H4 (cell line): ENCODE measurements around the gene HDAC9. TPM values are rescaled to one million over a fixed set of nuclear protein-coding genes. Genes with fewer than 3 reads are reported as not detected.

Experiments
- DNase-seq: peaks from one replicate; pipeline ENCODE4 v3.0.0-alpha.2; 2015; ENCODE audit warnings: low spot score
- total RNA-seq: library from RNA; depleted of rRNA; stranded (reverse); fragments of >200 nt; shearing (Covaris generic); gene quantifications from 2 replicates; pipeline ENCODE4 v1.2.3, GENCODE V29; 2014

Gene HDAC9
- total RNA-seq, 1 experiment from 2014 or later, result 22.5 TPM

- DNase-seq, result no peak
Measured at GRCh38 chr7:18593602-18594279, 98.2 kb downstream of the HDAC9 start.

- DNase-seq, result no peak
Measured at GRCh38 chr7:18597754-18598153, 102.2 kb downstream of the HDAC9 start.

- DNase-seq, result no peak
Measured at GRCh38 chr7:18607025-18607424, 111.5 kb downstream of the HDAC9 start.

- peak; percentile 76 for DNase-seq
Measured at GRCh38 chr7:18610331-18610948, 114.9 kb downstream of the HDAC9 start.

- DNase-seq, result no peak
Measured at GRCh38 chr7:18614841-18615240, 119.3 kb downstream of the HDAC9 start.

- DNase-seq, result no peak
Measured at GRCh38 chr7:18619311-18619710, 123.8 kb downstream of the HDAC9 start.

- DNase-seq, result no peak
Measured at GRCh38 chr7:18623389-18623788, 127.8 kb downstream of the HDAC9 start.

GRCh38 chr7:18624459-18624858, 128.9 kb downstream of the HDAC9 start:
- DNase-seq, result no peak

GRCh38 chr7:18626086-18626485, 130.5 kb downstream of the HDAC9 start:
- DNase-seq, result no peak

GRCh38 chr7:18626717-18627116, 131.2 kb downstream of the HDAC9 start:
- DNase-seq, result no peak

GRCh38 chr7:18637516-18637915, 142.0 kb downstream of the HDAC9 start:
- no peak for DNase-seq

- DNase-seq, result no peak
Measured at GRCh38 chr7:18638594-18639452, 143.3 kb downstream of the HDAC9 start.

- DNase-seq, result no peak
Measured at GRCh38 chr7:18639711-18640110, 144.2 kb downstream of the HDAC9 start.

GRCh38 chr7:18644981-18645380, 149.4 kb downstream of the HDAC9 start:
- DNase-seq, result no peak

- DNase-seq, result no peak
Measured at GRCh38 chr7:18647582-18647981, 152.0 kb downstream of the HDAC9 start.

GRCh38 chr7:18648849-18649758, 153.6 kb downstream of the HDAC9 start:
- no peak for DNase-seq

GRCh38 chr7:18653381-18654155, 158.0 kb downstream of the HDAC9 start:
- DNase-seq, result no peak

GRCh38 chr7:18654709-18655108, 159.2 kb downstream of the HDAC9 start:
- DNase-seq, result no peak

- DNase-seq, result no peak
Measured at GRCh38 chr7:18655506-18655905, 160.0 kb downstream of the HDAC9 start.

- no peak for DNase-seq
Measured at GRCh38 chr7:18655912-18656311, 160.4 kb downstream of the HDAC9 start.

GRCh38 chr7:18656362-18656761, 160.8 kb downstream of the HDAC9 start:
- DNase-seq, result no peak
